MM.1S (cell line): ENCODE data around the gene CIITA.

ENCODE experiments used
- DNase-seq: peaks from one replicate; pipeline ENCODE4 v3.0.0-alpha.2; 2015
- H2AFZ ChIP-seq: fragments of 300-600 bp; sonication (generic); 2 replicates; pipeline ENCODE4 v1.6.0; 2016; ENCODE audit warnings: antibody characterized with exemption, low read length
- H3F3A ChIP-seq: fragments of 300-600 bp; sonication (generic); 2 replicates; pipeline ENCODE4 v1.6.1; 2016; ENCODE audit warnings: mild to moderate bottlenecking, antibody characterized with exemption, low read length, moderate library complexity, mixed read lengths; ENCODE audit not compliant: insufficient read depth
- H3K27ac ChIP-seq: fragments of 300-600 bp; sonication (generic); 2 replicates; pipeline ENCODE4 v1.5.1; 2016; ENCODE audit warnings: mild to moderate bottlenecking, low read length
- H3K27me3 ChIP-seq: fragments of 300-600 bp; sonication (generic); replicated peaks from 2 replicates; pipeline ENCODE4 v1.6.0; 2016; ENCODE audit warnings: low read length; ENCODE audit not compliant: insufficient read depth
- H3K36me3 ChIP-seq: fragments of 300-600 bp; sonication (generic); replicated peaks from 2 replicates; pipeline ENCODE4 v1.6.1; 2016; ENCODE audit warnings: mild to moderate bottlenecking, low read length, mixed read lengths; ENCODE audit not compliant: insufficient read depth
- H3K4me1 ChIP-seq: fragments of 300-600 bp; sonication (generic); 2 replicates; pipeline ENCODE4 v1.6.1; 2016; ENCODE audit warnings: low read length, mixed read lengths
- H3K4me2 ChIP-seq: fragments of 300-600 bp; sonication (generic); 2 replicates; pipeline ENCODE4 v1.6.0; 2016; ENCODE audit warnings: low read depth, low read length
- H3K4me3 ChIP-seq: fragments of 300-600 bp; sonication (generic); 2 replicates; pipeline ENCODE4 v1.5.1; 2016; ENCODE audit warnings: low read length, mixed read lengths
- H3K79me2 ChIP-seq: fragments of 300-600 bp; sonication (generic); 2 replicates; pipeline ENCODE4 v1.6.1; 2016; ENCODE audit warnings: mixed run types, low read length, mixed read lengths
- H3K9ac ChIP-seq: fragments of 300-600 bp; sonication (generic); 2 replicates; pipeline ENCODE4 v1.6.1; 2016; ENCODE audit warnings: low read length, mixed read lengths
- H3K9me2 ChIP-seq: fragments of 300-600 bp; sonication (generic); replicated peaks from 2 replicates; pipeline ENCODE4 v1.6.1; 2016; ENCODE audit warnings: mild to moderate bottlenecking, low read length, mixed read lengths; ENCODE audit not compliant: insufficient read depth
- H3K9me3 ChIP-seq: fragments of 300-600 bp; sonication (generic); replicated peaks from 2 replicates; pipeline ENCODE4 v1.6.1; 2016; ENCODE audit warnings: mild to moderate bottlenecking, low read length, mixed read lengths; ENCODE audit not compliant: insufficient read depth
- H4K20me1 ChIP-seq: fragments of 300-600 bp; sonication (generic); 2 replicates; pipeline ENCODE4 v1.6.1; 2016; ENCODE audit warnings: mild to moderate bottlenecking, low read length, moderate library complexity, mixed read lengths; ENCODE audit not compliant: insufficient read depth
- EZH2 ChIP-seq: fragments of 300-600 bp; sonication (generic); optimal IDR thresholded peaks from 2 replicates; pipeline ENCODE3; 2017; ENCODE audit warnings: low read depth, mild to moderate bottlenecking, antibody characterized with exemption, low read length, mixed read lengths
- EZH2phosphoT487 ChIP-seq: fragments of 300-600 bp; sonication (generic); IDR thresholded peaks from 2 replicates; pipeline ENCODE4 v1.6.1; 2018; ENCODE audit warnings: antibody characterized with exemption, low read length
- TF ChIP-seq, protein P1 (sequence below): fragments of 300-600 bp; sonication (generic); IDR thresholded peaks from 2 replicates; pipeline ENCODE4 v1.5.1; 2016; ENCODE audit warnings: antibody characterized with exemption, low read length, mixed read lengths

Gene CIITA

DNA sequence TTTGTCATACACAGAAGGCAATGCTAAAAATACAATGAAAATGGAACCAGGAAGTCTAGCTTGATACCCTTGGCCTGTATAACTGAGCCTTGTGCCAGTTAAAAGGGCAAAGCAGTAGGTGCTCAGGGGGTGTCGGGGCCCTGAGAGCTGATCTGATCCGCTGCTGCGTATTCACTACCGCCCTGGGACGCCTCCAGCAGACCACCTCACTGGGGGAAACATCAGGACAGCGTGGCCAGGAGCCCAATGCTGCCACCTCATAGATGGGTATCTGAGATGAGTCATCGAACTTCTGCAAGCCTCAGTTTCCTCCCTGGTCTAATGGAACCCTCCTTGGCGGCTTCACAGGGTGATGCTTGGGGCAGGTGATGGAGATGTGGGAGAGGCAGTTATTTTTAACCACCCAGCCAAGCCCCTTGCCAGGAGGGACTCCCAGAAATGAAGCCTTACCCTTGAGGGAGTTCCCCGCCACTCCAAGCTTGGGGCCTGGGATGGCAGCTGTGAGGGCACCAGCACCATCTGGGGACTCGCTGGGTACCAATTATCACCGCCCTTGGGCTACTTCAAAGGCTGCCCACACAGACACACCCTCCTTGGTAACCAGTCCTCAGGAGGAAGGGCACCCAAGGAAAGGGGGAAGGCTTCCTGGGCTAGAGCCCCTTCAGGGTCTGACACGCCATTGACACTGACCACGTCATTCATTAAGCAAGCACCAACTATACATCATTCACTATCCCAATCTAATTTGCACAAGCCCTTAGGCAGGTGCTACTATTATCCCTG is 57.5 kb downstream of the CIITA start:
- DNase-seq = no peak
- H3K4me2 ChIP-seq = no peak overlapping the region
- TF ChIP-seq EZH2 (no peak), EZH2phosphoT487 (no peak)
- TF ChIP-seq, protein P1, sequence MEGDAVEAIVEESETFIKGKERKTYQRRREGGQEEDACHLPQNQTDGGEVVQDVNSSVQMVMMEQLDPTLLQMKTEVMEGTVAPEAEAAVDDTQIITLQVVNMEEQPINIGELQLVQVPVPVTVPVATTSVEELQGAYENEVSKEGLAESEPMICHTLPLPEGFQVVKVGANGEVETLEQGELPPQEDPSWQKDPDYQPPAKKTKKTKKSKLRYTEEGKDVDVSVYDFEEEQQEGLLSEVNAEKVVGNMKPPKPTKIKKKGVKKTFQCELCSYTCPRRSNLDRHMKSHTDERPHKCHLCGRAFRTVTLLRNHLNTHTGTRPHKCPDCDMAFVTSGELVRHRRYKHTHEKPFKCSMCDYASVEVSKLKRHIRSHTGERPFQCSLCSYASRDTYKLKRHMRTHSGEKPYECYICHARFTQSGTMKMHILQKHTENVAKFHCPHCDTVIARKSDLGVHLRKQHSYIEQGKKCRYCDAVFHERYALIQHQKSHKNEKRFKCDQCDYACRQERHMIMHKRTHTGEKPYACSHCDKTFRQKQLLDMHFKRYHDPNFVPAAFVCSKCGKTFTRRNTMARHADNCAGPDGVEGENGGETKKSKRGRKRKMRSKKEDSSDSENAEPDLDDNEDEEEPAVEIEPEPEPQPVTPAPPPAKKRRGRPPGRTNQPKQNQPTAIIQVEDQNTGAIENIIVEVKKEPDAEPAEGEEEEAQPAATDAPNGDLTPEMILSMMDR = no peak
- H3K4me3 ChIP-seq = no peak overlapping the region
- H3K36me3 ChIP-seq = no peaks in the 10 kb centered on the region
- H3K27me3 ChIP-seq = no peaks in the 10 kb centered on the region
- H3K27ac ChIP-seq = no peak overlapping the region
- no peak overlapping the region for H3K9ac ChIP-seq
- peaks cover 17% of the 10 kb centered on the region; the same call in 1 of the 2 replicates for H3K4me1 ChIP-seq
- peaks cover 60% of the 10 kb centered on the region for H3K79me2 ChIP-seq
- H2AFZ ChIP-seq = no peak overlapping the region
- H3K9me3 ChIP-seq = no peaks in the 10 kb centered on the region
- 0 out of 2 replicates have a peak, but pooled peaks cover 3% of the 10 kb centered on the region for H4K20me1 ChIP-seq
- no peaks in the 10 kb centered on the region for H3K9me2 ChIP-seq
- no peaks in the 10 kb centered on the region for H3F3A ChIP-seq

DNA sequence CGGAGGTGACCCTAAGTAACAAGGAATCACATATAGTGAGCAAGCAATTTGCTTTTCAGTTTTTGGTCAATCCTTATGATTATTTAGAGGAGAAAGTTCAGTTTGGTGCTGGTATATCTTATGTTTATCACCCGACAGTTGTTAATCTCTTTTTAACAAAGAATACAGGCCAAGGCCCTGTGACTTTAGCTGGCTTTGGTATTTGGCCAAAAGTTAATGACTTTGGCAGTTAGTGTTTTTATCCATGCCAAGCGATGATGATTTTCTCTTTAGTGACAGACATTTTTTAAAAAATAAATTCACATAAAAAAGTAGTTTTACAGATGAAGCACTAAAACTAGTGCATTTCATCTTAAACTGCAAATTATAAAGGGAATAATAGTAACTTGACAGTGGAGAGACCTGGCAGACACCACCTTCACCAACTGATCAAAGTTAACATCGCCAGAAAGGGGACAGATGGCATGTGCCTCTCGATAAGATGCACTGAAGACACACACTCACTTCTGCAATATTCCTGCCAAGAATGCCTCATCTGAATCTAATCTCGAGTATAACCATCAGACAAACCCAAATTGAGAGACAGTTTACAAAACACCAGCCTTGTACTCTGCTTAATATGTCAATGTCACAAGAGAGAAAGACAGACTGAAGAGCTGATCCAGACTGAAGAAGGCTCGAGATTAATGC is 58.4 kb downstream of the CIITA start:
- Histone ChIP-seq H3K4me1 (peaks cover 26% of the 10 kb centered on the region), H3K79me2 (peaks cover 68% of the 10 kb centered on the region), H3K9me3 (no peaks in the 10 kb centered on the region), H3K4me2 (no peak overlapping the region), H3K36me3 (no peaks in the 10 kb centered on the region), H4K20me1 (peaks cover 7% of the 10 kb centered on the region; the same call in 1 of the 2 replicates), H3K27me3 (no peaks in the 10 kb centered on the region), H3K9me2 (no peaks in the 10 kb centered on the region), H3F3A (no peaks in the 10 kb centered on the region), H3K9ac (no peak overlapping the region), H3K4me3 (no peak overlapping the region), H2AFZ (no peak overlapping the region), H3K27ac (no peak overlapping the region)
- no peak for TF ChIP-seq EZH2
- no peak for TF ChIP-seq EZH2phosphoT487
- TF ChIP-seq, protein P1 = no peak
- no peak for DNase-seq

DNA sequence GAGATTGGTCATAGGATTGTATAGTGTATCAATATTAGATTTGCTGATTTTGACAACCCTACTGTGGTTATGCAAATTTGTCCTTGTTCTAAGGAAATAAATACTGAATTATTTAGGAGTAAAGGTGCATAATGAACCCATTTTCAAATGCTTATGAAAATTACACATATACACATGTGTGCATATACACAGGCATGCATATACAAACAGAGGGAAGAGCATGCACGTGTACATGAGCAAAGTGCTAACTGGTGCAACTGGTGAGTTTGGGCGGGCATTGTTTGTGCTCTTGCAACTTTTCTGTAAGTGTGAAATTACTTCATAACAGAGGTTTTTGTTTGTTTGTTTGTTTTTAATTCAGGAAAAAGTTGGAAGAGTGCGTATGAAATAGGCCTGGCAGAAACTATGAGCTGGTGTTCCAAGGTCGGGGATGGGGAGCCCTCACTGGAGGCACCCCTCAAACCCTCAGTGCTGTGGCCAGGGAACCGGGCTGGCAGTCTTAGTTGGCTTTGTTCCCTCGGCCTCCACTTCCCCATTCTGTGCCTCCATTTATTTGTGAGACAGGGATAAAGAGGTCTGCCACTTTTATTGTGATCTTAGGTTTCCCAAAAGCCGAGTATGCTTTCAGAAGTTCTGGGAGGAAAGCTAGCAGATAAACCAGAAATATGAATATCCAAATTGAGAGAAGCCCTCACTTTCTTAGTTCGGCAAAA is 59.4 kb downstream of the CIITA start:
- H3K9me3 ChIP-seq = no peaks in the 10 kb centered on the region
- H4K20me1 ChIP-seq = peaks cover 6% of the 10 kb centered on the region; the same call in 1 of the 2 replicates
- H3K79me2 ChIP-seq = peaks cover 79% of the 10 kb centered on the region
- H3K4me2 ChIP-seq = no peak overlapping the region
- no peak overlapping the region for H3K27ac ChIP-seq
- no peak overlapping the region for H3K9ac ChIP-seq
- TF ChIP-seq, protein P1 = no peak
- TF ChIP-seq EZH2 (no peak), EZH2phosphoT487 (no peak)
- no peak overlapping the region for H3K4me3 ChIP-seq
- H3F3A ChIP-seq = 0 out of 2 replicates have a peak, but pooled peaks cover 6% of the 10 kb centered on the region
- no peak for DNase-seq
- H3K9me2 ChIP-seq = no peaks in the 10 kb centered on the region
- no peak overlapping the region for H2AFZ ChIP-seq
- no peaks in the 10 kb centered on the region for H3K27me3 ChIP-seq
- no peaks in the 10 kb centered on the region for H3K36me3 ChIP-seq
- peaks cover 29% of the 10 kb centered on the region for H3K4me1 ChIP-seq
